ENCODE measurements around the gene TOP2A. TPM values are rescaled to one million over a fixed set of nuclear protein-coding genes. Genes with fewer than 3 reads are reported as not detected.

The TOP2A gene
- total RNA-seq, 1 donor from 2014 or later = 411 TPM

Other genes starting within 250 kb of the TOP2A start
- 7.4 and 7.8 TPM in 2 replicates for gene RAPGEFL1, start 240.4 kb downstream of the TOP2A start, total RNA-seq
- 23.7 and 25.4 TPM in 2 replicates for gene WIPF2, start 198.6 kb downstream of the TOP2A start, total RNA-seq
- 105 and 106 TPM in 2 replicates for gene CDC6, start 130.0 kb downstream of the TOP2A start, total RNA-seq
- 45.4 and 47.8 TPM in 2 replicates for gene RARA, start 108.7 kb downstream of the TOP2A start, total RNA-seq
- 0.50 TPM in 1 of 2 replicates, not detected in the other for gene GJD3, start 53.2 kb downstream of the TOP2A start, total RNA-seq
- gene IGFBP4, start 25.6 kb upstream of the TOP2A start, total RNA-seq = 191 TPM in 2 replicates
- 11.3 and 14.0 TPM in 2 replicates for gene TNS4, start 83.7 kb upstream of the TOP2A start, total RNA-seq
- gene CCR7, start 147.6 kb upstream of the TOP2A start, total RNA-seq = 111 and 113 TPM in 2 replicates
- gene SMARCE1, start 229.9 kb upstream of the TOP2A start, total RNA-seq = 110 and 111 TPM in 2 replicates
- gene KRT222, start 247.3 kb upstream of the TOP2A start, total RNA-seq = not detected in 2 replicates